GM18508 (cell line): ENCODE data around the gene ENOX1.
"Not testable (repeated sequence)": the region's sequence is repeated elsewhere in the genome, so short reads cannot be mapped to it uniquely, and the experiment has no call there.

ENCODE experiments used
- ATAC-seq: cut with Tn5 transposase; IDR thresholded peaks from one replicate; pipeline ENCODE4 v1.9.1; 2021; ENCODE audit warnings: moderate number of reproducible peaks; ENCODE audit not compliant: insufficient read depth, unreplicated experiment

The ENOX1 gene

DNA sequence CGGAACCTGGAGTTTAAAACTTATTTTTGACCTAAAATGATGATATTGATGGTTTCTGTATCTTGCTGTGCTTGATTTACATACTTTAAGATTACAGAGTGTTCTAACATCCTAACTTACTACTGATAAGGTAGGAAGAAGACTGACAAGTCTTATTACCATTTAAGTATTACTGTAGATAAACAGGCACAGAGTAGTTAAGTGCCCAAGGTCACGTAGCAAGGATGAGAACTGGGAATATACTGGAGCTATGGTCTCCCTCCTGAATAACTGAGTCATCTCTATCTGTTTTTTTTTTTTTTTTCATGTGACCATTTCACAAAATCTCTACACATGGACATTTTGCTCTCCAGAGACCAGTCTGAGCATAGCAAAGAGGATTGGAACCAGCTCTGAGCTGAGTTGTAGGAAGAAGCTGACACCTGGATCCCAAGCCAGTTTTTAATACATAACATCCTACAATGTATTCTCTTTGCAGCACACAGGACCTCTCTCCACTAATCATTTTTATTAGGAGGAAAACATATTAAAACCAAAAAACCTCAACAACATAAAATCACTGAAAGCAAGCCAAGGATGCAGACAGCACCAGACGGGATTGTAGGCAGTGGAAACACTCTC lies 589.9 kb downstream of the ENOX1 start:
- ATAC-seq: no peak

DNA sequence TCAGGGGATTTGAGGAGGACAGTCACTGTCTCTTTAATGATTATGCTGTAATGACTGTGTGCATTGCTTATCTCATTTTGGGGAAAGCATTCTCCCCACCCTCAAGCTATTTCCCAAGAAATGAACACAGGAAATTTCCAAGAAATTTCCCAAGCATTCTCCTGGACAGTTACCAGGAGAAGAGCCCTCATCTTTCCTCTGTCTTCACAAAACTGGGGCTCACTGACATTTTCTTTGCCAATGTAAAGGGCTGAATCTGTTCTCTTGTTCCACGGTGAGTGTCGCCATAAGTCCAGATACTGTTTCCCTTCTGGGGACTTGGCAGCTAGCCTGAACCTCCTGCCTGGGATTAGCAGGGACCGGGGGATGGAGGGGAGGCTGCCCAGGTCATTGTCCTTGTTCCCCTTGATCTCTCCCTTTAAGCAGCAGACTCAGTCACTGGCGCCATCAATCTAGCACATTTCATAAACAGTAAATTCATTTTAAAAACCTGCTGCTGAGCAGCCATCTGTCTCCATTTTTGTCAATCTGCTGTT lies 590.6 kb downstream of the ENOX1 start:
- no peak for ATAC-seq

DNA sequence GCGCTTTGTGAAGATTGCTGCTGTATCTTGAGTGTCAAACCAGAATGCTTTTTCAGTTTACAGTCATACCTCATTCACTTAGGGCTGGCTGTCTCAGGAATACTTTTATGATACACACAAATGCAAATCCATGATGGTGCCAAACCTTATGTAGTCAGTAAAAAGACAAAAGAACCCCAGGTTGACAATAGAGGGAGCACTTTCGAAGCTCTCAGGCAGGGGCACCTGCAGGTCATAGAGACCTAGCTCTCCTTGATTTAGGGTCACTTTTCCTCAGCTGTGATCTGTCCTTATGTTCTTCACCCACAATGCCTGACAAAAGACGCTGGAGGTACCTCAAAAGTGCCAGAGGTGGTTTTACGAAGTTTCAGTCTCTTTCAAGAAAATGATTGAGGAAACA lies 591.2 kb downstream of the ENOX1 start:
- ATAC-seq: no peak

DNA sequence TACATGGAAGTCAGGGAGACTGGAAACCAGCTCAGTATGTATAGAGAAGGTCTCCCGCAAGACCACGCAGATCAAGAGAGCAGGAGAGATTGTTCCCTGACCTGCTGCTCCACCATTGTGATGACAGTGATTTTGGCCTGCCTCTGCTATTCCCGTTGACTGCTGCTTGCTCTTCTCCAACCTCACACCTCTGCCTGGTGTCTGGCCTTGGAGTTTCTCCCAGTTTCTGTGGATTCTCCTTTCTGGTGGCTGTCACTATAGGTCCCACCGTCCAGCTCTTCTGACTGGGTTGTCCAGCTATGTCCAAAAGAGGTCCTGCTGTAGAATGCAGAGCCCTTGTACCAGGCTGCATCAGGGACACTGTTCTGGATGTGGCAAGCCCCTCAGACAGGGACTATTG lies 591.7 kb downstream of the ENOX1 start:
- no peak for ATAC-seq

DNA sequence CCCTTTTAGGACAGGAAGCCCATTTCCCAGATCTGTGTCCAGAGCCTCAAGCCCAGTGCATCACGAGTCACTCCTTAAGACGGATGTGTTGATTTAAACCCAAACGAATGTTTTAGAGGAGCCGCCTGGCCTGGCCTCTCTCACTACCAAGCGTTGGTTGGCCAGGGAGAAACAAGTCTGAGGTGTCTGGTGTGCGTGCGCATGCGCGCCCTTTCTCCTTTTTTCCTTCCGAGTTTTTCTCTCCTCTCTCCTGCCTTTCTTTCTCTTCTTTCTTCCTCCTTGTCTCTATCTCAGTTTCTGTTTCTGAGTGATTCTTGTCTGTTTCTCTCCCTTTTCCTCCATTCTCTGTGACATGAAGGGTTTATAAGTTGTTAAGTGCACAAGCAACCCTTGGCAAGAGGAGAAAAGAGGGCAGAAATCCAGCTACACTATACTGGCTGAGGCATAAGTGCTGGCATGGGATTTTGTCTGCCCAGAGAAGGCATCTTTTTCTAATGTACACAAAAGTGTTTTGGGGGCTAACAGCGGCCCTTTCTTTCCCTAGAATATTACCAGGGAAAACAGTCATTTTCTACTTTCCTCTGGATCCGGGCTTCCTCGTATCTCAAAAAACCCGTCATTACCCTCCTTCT lies 592.9 kb downstream of the ENOX1 start:
- ATAC-seq: no peak

DNA sequence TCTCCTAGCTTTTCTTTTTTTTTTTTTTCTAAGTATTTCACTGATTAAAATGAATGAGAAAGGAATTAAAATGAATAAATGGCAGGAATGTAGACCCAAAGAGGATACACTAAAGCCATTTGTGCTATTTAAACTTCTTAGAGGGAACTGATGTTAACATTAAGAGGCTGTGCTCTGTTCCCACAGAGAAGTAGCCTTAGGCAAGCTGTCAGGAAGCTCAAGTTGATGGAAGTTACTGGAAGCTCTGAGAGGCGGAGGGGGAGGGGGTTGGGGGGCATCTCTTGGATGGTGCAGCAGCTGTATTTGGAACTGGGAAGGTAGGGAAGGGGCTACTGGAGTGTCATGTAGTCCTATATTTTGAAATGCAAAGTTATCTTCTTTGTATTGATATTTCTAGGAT lies 595.2 kb downstream of the ENOX1 start:
- no peak for ATAC-seq

DNA sequence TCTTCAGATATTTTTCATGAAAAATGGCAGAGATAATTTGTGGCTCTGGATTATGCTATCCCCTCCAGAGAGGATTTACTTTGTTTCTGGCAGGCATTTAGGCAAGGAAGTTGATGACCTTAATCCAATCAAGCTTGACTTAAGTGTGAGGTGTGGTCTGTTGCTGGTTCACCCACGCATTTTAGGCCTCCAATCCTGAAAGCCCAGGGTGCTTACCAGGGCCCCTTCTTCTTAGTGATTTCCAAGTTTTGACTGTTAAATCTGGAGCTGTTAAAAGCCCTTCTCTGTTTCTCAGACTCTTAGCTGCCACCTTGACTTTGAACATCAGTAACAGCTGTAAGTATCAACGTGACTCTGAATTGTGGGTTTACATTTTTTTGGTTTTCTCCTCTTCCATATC lies 601.5 kb downstream of the ENOX1 start:
- ATAC-seq: no peak

DNA sequence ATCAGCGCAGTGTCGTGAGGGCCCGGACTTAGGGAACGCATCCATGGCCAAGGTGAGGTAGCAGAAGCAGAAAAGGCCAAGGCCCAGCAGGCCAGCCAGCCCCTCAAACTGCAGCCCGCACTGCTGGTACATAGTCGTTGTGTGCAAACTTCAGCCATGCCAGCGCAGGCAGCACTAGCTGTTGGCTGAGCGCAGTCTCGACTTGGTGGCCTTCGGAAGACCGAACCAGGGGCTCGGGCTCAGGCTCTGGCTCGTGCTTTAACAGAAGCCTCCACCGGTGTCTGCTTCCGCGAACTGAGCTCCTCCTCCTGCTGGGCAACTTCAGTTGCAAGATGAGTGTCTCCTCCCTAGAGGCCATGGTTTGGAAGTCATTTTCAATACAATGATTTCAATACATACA lies 605.9 kb downstream of the ENOX1 start:
- ATAC-seq: no peak

DNA sequence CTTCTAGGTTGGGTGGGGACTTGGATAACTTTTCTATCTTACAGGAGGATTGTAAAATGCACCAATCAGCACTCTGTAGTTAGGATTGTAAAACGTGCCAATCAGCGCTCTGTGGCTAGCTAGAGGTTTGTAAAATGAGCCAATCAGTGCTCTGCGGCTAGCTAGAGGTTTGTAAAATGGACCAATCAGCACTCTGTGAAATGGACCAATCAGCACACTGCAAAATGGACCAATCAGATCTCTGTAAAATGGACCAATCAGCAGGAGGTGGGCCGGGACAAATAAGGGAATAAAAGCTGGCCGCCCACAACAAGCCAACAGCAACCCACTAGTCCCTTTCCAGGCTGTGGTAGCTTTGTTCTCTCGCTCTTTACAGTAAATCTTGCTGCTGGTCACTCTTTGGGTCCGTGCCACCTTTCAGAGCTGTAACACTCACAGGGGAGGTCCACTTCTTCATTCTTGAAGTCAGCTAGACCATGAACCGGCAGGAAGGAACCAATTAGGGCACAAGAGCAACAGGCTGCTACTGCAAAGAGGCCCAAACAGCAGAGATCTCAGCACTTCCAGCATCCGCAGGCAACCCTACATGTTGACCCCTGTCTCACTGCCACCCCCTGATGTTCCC lies 606.6 kb downstream of the ENOX1 start:
- ATAC-seq: no peak

DNA sequence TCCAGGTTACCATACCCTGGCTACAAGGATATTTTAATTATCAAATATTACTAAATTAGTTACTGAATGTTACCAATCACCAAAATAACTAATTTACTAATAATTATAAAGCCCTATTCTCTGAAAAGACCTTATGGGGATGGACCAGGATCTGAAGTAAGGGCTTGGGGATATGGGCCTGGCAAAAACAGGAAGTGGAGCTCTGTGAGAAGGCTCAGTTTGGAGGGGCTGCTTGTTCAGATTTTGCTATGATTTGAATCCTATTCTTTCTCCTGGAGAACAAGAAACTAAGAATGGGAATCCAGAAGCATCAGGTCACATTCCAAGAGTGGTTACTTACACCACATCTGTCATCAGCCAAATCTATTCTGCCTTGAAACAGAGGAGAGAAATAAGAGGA lies 615.3 kb downstream of the ENOX1 start:
- no peak for ATAC-seq

DNA sequence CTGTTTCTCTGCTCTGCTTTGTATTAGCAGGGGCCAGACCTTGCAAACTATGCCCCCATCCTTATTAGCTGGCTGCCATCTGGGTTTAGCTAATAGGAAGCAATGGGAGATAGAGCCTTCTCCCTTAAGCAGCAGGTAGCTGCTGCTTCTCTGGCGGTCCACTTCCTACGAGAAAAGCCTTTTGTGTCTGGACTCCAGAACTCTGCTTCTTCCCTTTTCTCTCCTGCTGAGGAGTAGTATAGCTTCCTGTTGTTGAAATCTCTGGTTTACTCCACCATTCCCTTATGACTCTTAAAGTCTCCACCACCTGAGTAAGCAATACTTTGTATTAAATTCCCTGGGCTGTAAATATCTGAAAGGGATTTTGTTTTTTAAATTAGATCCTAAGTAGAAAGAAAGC lies 616.3 kb downstream of the ENOX1 start:
- ATAC-seq: no peak

DNA sequence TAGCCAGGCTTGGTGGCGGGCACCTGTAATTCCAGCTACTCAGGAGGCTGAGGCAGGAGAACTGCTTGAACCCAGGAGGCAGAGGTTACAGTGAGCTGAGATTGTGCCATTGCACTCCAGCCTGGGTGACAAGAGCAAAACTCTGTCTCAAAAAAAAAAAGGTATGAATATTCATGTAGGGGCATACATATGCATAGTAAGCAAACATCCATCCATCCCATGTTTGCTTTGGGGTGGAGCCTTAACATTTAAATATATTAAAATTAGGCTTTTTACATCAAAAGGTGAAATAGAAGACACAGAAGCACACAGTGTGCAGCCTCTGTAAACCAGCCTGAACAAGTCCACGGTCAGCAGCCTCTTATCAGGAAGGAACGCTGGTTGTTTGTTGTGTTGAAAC lies 618.3 kb downstream of the ENOX1 start:
- ATAC-seq: not testable (repeated sequence)

DNA sequence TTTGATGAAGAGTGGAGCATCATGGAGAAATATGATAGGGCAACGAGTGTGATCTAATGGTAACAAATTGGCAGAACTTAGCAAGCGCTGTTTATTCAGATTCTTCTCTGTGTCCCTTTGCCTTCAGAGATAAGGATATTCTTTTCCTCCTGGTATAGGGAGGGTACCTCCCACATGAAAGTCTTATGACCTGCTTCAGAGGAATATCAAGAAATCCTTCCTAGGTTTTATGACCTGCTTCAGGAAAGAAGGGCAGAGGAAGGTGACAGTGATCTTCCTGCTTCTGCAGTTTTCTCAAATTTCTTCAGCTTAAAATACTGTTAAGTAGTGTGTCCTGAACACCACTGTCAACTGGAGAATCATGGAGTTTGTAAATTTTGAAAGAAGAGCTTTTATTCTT lies 619.0 kb downstream of the ENOX1 start:
- ATAC-seq: no peak

DNA sequence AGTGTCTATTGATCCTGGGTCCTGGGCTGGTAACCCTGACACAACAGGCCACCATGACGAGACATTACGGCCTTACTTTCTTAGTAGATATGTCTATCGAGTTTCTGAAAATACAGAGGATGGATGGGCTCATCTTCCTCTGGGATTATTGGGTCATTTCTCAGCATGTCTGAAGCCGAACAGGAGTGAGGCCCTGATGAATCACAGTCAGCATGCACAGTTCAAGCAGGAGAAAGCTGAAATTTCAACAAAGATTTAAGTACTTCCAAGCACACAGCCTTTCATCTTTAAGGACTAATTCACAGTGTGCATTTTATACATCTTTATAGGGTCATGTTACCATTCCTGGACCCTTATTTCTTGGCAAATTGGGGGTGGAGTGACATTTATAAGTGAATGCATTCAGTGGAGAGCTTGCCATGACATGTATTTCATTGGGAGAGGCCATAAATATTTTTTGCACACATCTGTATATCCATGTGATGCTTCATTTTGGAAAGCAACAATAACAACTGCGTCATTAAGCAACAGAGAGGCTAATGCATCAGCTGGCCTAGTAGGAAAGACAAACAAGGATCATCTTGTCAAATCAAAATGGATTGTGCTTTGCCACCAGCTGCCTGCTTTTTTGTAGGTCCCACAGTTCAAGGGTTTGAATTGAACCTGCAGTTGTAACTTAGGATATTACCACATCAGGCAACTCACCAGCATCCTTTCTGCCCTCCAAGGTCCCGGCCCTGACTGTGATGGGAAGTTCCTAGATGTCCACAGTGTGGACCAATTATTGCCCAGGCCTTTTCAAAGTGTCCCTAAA lies 619.9 kb downstream of the ENOX1 start:
- ATAC-seq: no peak
